ENCODE results near the gene KIF6.

DNA sequence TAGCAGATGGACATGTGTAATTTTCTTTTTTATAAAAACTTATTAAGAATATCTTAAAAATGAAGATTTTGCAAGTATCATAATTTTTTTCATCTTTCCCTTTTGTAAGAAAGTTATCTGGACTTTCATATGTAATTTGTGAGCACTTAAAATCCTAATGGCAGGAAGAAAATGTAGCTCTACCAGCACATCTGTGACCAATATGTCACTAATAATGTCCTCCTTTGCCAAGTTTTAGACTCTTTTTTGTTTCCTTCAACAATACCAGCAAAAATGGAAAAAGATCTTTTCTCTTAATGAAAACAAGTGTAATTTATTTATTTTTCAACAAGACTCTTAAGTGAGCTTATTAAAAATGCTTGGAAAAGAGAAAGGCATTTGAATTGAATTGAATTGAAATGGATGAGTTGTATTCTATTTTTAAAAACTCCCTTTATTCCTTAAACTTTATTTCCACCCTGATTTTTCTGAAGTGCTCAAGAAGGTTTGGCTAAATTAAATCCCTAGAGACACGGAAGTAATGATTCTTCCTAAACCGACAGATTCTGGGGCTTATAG, 110.7 kb downstream of the KIF6 start:
- TF ChIP-seq CTCF (IDR thresholded peaks at IDR 0.05; ENCODE audit: insufficient read depth, low read length): no peak
- TF ChIP-seq, protein P1, sequence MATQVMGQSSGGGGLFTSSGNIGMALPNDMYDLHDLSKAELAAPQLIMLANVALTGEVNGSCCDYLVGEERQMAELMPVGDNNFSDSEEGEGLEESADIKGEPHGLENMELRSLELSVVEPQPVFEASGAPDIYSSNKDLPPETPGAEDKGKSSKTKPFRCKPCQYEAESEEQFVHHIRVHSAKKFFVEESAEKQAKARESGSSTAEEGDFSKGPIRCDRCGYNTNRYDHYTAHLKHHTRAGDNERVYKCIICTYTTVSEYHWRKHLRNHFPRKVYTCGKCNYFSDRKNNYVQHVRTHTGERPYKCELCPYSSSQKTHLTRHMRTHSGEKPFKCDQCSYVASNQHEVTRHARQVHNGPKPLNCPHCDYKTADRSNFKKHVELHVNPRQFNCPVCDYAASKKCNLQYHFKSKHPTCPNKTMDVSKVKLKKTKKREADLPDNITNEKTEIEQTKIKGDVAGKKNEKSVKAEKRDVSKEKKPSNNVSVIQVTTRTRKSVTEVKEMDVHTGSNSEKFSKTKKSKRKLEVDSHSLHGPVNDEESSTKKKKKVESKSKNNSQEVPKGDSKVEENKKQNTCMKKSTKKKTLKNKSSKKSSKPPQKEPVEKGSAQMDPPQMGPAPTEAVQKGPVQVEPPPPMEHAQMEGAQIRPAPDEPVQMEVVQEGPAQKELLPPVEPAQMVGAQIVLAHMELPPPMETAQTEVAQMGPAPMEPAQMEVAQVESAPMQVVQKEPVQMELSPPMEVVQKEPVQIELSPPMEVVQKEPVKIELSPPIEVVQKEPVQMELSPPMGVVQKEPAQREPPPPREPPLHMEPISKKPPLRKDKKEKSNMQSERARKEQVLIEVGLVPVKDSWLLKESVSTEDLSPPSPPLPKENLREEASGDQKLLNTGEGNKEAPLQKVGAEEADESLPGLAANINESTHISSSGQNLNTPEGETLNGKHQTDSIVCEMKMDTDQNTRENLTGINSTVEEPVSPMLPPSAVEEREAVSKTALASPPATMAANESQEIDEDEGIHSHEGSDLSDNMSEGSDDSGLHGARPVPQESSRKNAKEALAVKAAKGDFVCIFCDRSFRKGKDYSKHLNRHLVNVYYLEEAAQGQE (IDR thresholded peaks at IDR 0.05; ENCODE audit: insufficient replicate concordance, low read depth): no peak
- TF ChIP-seq GABPA (IDR thresholded peaks at IDR 0.05; ENCODE audit: low read depth): no peak
- no peak for TF ChIP-seq POLR2AphosphoS5 (IDR thresholded peaks at IDR 0.05; ENCODE audit: low read depth)
- TF ChIP-seq SPI1 (IDR thresholded peaks at IDR 0.05; ENCODE audit: borderline replicate concordance, low read depth): no peak
